HCT116 (cell line): ENCODE measurements around the gene RBP4. TPM values are rescaled to one million over a fixed set of nuclear protein-coding genes. Genes with fewer than 3 reads are reported as not detected.

Experiments used
- ATAC-seq: fragments of 200-7000 bp; cut with Tn5 transposase; 2 replicates; pipeline ENCODE4 v1.9.1; 2020; ENCODE audit warnings: mild to moderate bottlenecking, moderate library complexity
- BruUV-seq: library from RNA; stranded (reverse); fragments of 400-500 nt; replicated peaks from 2 replicates; lab custom pipeline; 2021; lab: Mats Ljungman, UMichigan
- CTCF ChIA-PET: fragments of 300-600 bp; sonication (Branson Sonifier 250); formaldehyde crosslinking; loops from one replicate; lab custom pipeline; 2021; ENCODE audit warnings: antibody characterized with exemption; lab: Charles Lee
- POLR2A ChIA-PET: fragments of 300-600, 350-600 bp; sonication (Branson Sonifier 250); formaldehyde crosslinking; loops from one replicate; lab custom pipeline; 2021; ENCODE audit warnings: antibody characterized with exemption; lab: Charles Lee
- RAD21 ChIA-PET, 2 experiments: fragments of 300-600 bp; sonication (Branson Sonifier 250); formaldehyde crosslinking; loops; one replicate each; lab custom pipeline; 2023; ENCODE audit warnings: low total read pairs in 2 of 2; ENCODE audit not compliant: uncharacterized antibody in 2 of 2, unreplicated experiment in 2 of 2, low non-redundant PET in 1 of 2; lab: Charles Lee
- DNase-seq: peaks from one replicate; pipeline ENCODE4 v3.0.0-alpha.2; 2010; ENCODE audit warnings: low read depth, low spot score
- H2AFZ ChIP-seq: fragments of 200-600 bp; shearing (Covaris generic), sonication (generic); 2 replicates; pipeline ENCODE4 v1.6.1; 2017; ENCODE audit warnings: low read depth, mixed run types, mixed read lengths, antibody characterized with exemption, low read length; ENCODE audit not compliant: poor library complexity, severe bottlenecking
- H3K27ac ChIP-seq: 2 replicates; pipeline ENCODE4 v1.5.1; 2012; ENCODE audit warnings: low read depth, low read length
- H3K27me3 ChIP-seq: fragments of 200-600 bp; sonication (generic); 2 replicates; pipeline ENCODE4 v1.6.1; 2016; ENCODE audit warnings: mixed run types, low read length, mixed read lengths; ENCODE audit not compliant: insufficient read depth
- H3K36me3 ChIP-seq, 2 experiments: fragments of 200-500 bp in 1 of 2; fragments of 200-600 bp in 1 of 2; sonication (Bioruptor generic) in 1 of 2; sonication (generic) in 1 of 2; 2 replicates each; pipeline versions ENCODE4 v1.5.1 to v1.6.1; 2014 to 2016; ENCODE audit warnings: low read length in 2 of 2, inconsistent platforms in 1 of 2, mixed read lengths in 1 of 2, mixed run types in 1 of 2; ENCODE audit not compliant: insufficient read depth in 2 of 2, control insufficient read depth in 1 of 2
- H3K4me1 ChIP-seq, 2 experiments: fragments of 200-600 bp in 1 of 2; sonication (generic) in 1 of 2; 2 replicates each; pipeline versions ENCODE4 v1.5.1 to v1.6.1; 2012 to 2017; ENCODE audit warnings: low read length in 2 of 2, inconsistent platforms in 1 of 2, mild to moderate bottlenecking in 1 of 2, mixed read lengths in 1 of 2, mixed run types in 1 of 2, moderate library complexity in 1 of 2; ENCODE audit not compliant: insufficient read depth in 2 of 2, control insufficient read depth in 1 of 2
- H3K4me2 ChIP-seq: fragments of 200-600 bp; sonication (generic); 2 replicates; pipeline ENCODE4 v1.6.1; 2017; ENCODE audit warnings: mixed run types, low read length, mixed read lengths
- H3K4me3 ChIP-seq, 2 experiments: fragments of 200-600 bp in 1 of 2; sonication (generic) in 1 of 2; replicated peaks in 1 of 2; 2 replicates each; pipeline ENCODE4 v1.5.1; 2011 to 2016; ENCODE audit warnings: low read length in 2 of 2, control low read depth in 1 of 2, low read depth in 1 of 2, mild to moderate bottlenecking in 1 of 2, mixed read lengths in 1 of 2, mixed run types in 1 of 2
- H3K79me2 ChIP-seq: fragments of 200-600 bp; sonication (generic); 2 replicates; pipeline ENCODE4 v1.6.1; 2017; ENCODE audit warnings: mild to moderate bottlenecking, mixed run types, low read length, moderate library complexity, mixed read lengths; ENCODE audit not compliant: insufficient read depth
- H3K9ac ChIP-seq: fragments of 200-600 bp; sonication (generic); 2 replicates; pipeline ENCODE4 v1.6.1; 2016; ENCODE audit warnings: low read length, mixed read lengths
- H3K9me2 ChIP-seq: fragments of 200-600 bp; sonication (generic), shearing (Covaris generic); 2 replicates; pipeline ENCODE4 v1.6.1; 2017; ENCODE audit warnings: mixed run types, mild to moderate bottlenecking, moderate library complexity; ENCODE audit not compliant: insufficient read depth
- H3K9me3 ChIP-seq, 2 experiments: fragments of 200-500 bp in 1 of 2; fragments of 200-600 bp in 1 of 2; sonication (Bioruptor generic) in 1 of 2; sonication (generic) in 1 of 2; 2 replicates each; pipeline ENCODE4 v1.6.1; 2014 to 2017; ENCODE audit warnings: low read length in 2 of 2, mixed read lengths in 2 of 2, inconsistent platforms in 1 of 2, low read depth in 1 of 2, mild to moderate bottlenecking in 1 of 2, mixed run types in 1 of 2, moderate library complexity in 1 of 2; ENCODE audit not compliant: control insufficient read depth in 1 of 2, insufficient read depth in 1 of 2
- H4K20me1 ChIP-seq: fragments of 200-600 bp; sonication (generic), shearing (Covaris generic); 2 replicates; pipeline ENCODE4 v1.6.1; 2017; ENCODE audit warnings: mixed run types, mild to moderate bottlenecking, moderate library complexity; ENCODE audit not compliant: insufficient read depth
- EGR1 ChIP-seq: IDR thresholded peaks from 2 replicates; pipeline ENCODE4 v1.6.1; 2012; ENCODE audit warnings: low read depth
- EZH2 ChIP-seq: fragments of 200-600 bp; sonication (generic); IDR thresholded peaks from 2 replicates; pipeline ENCODE4 v1.6.1; 2017; ENCODE audit warnings: antibody characterized with exemption, mixed run types
- JUND ChIP-seq: IDR thresholded peaks from 2 replicates; pipeline ENCODE4 v1.6.1; 2012
- POLR2A ChIP-seq: IDR thresholded peaks from 2 replicates; pipeline ENCODE4 v1.7.0; 2011; ENCODE audit warnings: borderline replicate concordance; ENCODE audit not compliant: insufficient read depth, insufficient read length; ENCODE audit errors: extremely low read depth
- POLR2AphosphoS5 ChIP-seq: IDR thresholded peaks from 2 replicates; pipeline ENCODE4 v1.6.1; 2011; ENCODE audit warnings: mild to moderate bottlenecking, low read depth, low read length, moderate library complexity
- SIN3A ChIP-seq: IDR thresholded peaks from 2 replicates; pipeline ENCODE4 v1.6.1; 2012; ENCODE audit warnings: low read depth
- SP1 ChIP-seq: IDR thresholded peaks from 2 replicates; pipeline ENCODE4 v1.6.1; 2012; ENCODE audit warnings: low read depth
- ZFX ChIP-seq: fragments of 450-650 bp; IDR thresholded peaks from 2 replicates; pipeline ENCODE4 v1.6.1; 2017
- ZNF274 ChIP-seq: fragments of 200-500 bp; sonication (Bioruptor generic); IDR thresholded peaks from 2 replicates; pipeline ENCODE4 v1.6.1; 2014; ENCODE audit warnings: mild to moderate bottlenecking, low read depth, low read length, inconsistent platforms
- intact Hi-C: fragments of 100-400 bp; cut with micrococcal nuclease; formaldehyde crosslinking; loops from 2 replicates; pipeline ENCODE4 v1.10.0; 2022
- total RNA-seq: library from RNA; stranded (reverse); gene quantifications from one replicate; pipeline ENCODE4 v1.2.1, GENCODE V29; 2021; ENCODE audit not compliant: unreplicated experiment
- TF ChIP-seq, protein P1 (sequence below), 3 experiments: fragments of 200-600 bp in 1 of 3; sonication (generic) in 1 of 3; IDR thresholded peaks in 2 of 3; conservative IDR thresholded peaks in 1 of 3; 2 replicates each; pipeline ENCODE4 v1.5.1; 2012 to 2017; ENCODE audit warnings: low read depth in 2 of 3, low read length in 2 of 3, antibody characterized with exemption in 1 of 3, borderline replicate concordance in 1 of 3, control low read depth in 1 of 3, mild to moderate bottlenecking in 1 of 3, mixed read lengths in 1 of 3, mixed run types in 1 of 3, moderate library complexity in 1 of 3; ENCODE audit not compliant: insufficient read depth in 1 of 3
- TF ChIP-seq, protein P2 (sequence below): IDR thresholded peaks from 2 replicates; pipeline ENCODE4 v1.6.1; 2012; ENCODE audit warnings: low read depth

RBP4 gene
- total RNA-seq, 1 experiment from 2014 or later = 2.4 TPM

DNA sequence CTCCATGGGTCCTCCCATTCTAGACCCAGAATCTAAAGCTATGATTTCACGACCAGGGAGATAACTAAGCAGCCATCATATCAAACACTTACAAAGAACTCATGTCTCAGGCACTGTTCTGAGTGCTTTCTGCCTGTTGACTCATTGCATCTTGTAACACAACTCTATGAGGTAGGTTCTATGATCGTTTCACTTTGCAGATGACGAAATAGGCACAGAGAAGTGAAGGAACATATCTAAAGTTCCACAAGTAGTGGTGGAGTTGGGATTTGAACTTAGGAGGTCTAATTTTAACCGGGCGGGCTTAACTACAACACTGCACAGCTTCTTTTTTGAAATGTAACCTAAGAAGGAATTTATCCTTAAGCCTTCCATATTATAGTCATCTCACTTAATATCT lies 2.9 kb downstream of the RBP4 start:
- no peak overlapping the region for H2AFZ ChIP-seq
- no peaks in the 10 kb centered on the region for H3K4me1 ChIP-seq
- TF ChIP-seq ZFX (no peak), POLR2AphosphoS5 (no peak), EZH2 (no peak), SP1 (no peak), JUND (no peak), ZNF274 (no peak), POLR2A (no peak), SIN3A (no peak), EGR1 (no peak)
- TF ChIP-seq, protein P1, sequence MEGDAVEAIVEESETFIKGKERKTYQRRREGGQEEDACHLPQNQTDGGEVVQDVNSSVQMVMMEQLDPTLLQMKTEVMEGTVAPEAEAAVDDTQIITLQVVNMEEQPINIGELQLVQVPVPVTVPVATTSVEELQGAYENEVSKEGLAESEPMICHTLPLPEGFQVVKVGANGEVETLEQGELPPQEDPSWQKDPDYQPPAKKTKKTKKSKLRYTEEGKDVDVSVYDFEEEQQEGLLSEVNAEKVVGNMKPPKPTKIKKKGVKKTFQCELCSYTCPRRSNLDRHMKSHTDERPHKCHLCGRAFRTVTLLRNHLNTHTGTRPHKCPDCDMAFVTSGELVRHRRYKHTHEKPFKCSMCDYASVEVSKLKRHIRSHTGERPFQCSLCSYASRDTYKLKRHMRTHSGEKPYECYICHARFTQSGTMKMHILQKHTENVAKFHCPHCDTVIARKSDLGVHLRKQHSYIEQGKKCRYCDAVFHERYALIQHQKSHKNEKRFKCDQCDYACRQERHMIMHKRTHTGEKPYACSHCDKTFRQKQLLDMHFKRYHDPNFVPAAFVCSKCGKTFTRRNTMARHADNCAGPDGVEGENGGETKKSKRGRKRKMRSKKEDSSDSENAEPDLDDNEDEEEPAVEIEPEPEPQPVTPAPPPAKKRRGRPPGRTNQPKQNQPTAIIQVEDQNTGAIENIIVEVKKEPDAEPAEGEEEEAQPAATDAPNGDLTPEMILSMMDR (IDR thresholded peaks at IDR 0.05 in 2 of 3, conservative IDR thresholded peaks at IDR 0.05 in 1 of 3; ENCODE audit: borderline replicate concordance in 1 of 3, insufficient read depth in 1 of 3, low read depth in 2 of 3, low read length in 2 of 3) = no peak
- TF ChIP-seq, protein P2, sequence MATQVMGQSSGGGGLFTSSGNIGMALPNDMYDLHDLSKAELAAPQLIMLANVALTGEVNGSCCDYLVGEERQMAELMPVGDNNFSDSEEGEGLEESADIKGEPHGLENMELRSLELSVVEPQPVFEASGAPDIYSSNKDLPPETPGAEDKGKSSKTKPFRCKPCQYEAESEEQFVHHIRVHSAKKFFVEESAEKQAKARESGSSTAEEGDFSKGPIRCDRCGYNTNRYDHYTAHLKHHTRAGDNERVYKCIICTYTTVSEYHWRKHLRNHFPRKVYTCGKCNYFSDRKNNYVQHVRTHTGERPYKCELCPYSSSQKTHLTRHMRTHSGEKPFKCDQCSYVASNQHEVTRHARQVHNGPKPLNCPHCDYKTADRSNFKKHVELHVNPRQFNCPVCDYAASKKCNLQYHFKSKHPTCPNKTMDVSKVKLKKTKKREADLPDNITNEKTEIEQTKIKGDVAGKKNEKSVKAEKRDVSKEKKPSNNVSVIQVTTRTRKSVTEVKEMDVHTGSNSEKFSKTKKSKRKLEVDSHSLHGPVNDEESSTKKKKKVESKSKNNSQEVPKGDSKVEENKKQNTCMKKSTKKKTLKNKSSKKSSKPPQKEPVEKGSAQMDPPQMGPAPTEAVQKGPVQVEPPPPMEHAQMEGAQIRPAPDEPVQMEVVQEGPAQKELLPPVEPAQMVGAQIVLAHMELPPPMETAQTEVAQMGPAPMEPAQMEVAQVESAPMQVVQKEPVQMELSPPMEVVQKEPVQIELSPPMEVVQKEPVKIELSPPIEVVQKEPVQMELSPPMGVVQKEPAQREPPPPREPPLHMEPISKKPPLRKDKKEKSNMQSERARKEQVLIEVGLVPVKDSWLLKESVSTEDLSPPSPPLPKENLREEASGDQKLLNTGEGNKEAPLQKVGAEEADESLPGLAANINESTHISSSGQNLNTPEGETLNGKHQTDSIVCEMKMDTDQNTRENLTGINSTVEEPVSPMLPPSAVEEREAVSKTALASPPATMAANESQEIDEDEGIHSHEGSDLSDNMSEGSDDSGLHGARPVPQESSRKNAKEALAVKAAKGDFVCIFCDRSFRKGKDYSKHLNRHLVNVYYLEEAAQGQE = no peak
- BruUV-seq = no TSS peak
- ATAC-seq (no peak), DNase-seq (no peak)
- no peaks in the 10 kb centered on the region for H3K79me2 ChIP-seq
- RAD21 ChIA-PET = no interaction called here
- H3K9me2 ChIP-seq = no peaks in the 10 kb centered on the region
- POLR2A ChIA-PET = no interaction called here
- no peaks in the 10 kb centered on the region for H4K20me1 ChIP-seq
- H3K4me2 ChIP-seq = no peak overlapping the region
- no peaks in the 10 kb centered on the region for H3K36me3 ChIP-seq
- H3K4me3 ChIP-seq = no peak overlapping the region
- H3K9me3 ChIP-seq = no peaks in the 10 kb centered on the region
- CTCF ChIA-PET = no interaction called here
- no peak overlapping the region for H3K27ac ChIP-seq
- no peak overlapping the region for H3K9ac ChIP-seq
- intact Hi-C loops = no loop called here
- no peaks in the 10 kb centered on the region for H3K27me3 ChIP-seq
